Keratinocyte (primary cell): ENCODE results near the gene TRPT1.

ENCODE experiments used
- EZH2 ChIP-seq: IDR thresholded peaks from one replicate; pipeline ENCODE4 v1.6.1; 2012; ENCODE audit warnings: inconsistent platforms, mild to moderate bottlenecking, low read length, moderate library complexity
- TF ChIP-seq, protein P1 (sequence below), 3 experiments: IDR thresholded peaks in 1 of 3; conservative IDR thresholded peaks in 1 of 3; optimal IDR thresholded peaks in 1 of 3; 2 replicates in 2 of 3; 3 replicates in 1 of 3; pipeline versions ENCODE3 to v1.5.1; 2011; ENCODE audit warnings: low read length in 3 of 3, mild to moderate bottlenecking in 3 of 3, moderate library complexity in 2 of 3, control low read depth in 1 of 3, inconsistent platforms in 1 of 3; ENCODE audit not compliant: insufficient read depth in 2 of 3; ENCODE audit errors: extremely low read depth in 1 of 3

DNA sequence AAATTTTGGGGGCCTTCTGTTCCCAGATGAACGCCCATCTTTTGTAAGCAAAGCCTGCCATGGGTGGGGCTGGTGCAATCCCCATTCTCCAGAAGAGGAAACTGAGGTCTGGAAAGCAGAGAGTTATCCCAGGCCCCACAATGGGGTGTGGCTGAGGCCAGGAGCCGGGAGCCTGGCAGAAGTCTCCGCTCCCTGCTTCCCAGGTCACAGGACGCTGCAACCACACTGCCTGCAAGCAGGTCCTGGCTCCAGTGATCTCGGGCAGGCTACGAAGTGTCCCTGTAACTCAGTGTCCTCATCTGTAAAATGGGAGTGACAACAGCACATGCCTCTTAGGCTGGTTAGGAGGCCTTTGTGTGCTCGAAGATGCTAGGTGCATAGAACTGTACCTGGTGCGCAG lies 27.1 kb upstream of the TRPT1 start:
- TF ChIP-seq, protein P1, sequence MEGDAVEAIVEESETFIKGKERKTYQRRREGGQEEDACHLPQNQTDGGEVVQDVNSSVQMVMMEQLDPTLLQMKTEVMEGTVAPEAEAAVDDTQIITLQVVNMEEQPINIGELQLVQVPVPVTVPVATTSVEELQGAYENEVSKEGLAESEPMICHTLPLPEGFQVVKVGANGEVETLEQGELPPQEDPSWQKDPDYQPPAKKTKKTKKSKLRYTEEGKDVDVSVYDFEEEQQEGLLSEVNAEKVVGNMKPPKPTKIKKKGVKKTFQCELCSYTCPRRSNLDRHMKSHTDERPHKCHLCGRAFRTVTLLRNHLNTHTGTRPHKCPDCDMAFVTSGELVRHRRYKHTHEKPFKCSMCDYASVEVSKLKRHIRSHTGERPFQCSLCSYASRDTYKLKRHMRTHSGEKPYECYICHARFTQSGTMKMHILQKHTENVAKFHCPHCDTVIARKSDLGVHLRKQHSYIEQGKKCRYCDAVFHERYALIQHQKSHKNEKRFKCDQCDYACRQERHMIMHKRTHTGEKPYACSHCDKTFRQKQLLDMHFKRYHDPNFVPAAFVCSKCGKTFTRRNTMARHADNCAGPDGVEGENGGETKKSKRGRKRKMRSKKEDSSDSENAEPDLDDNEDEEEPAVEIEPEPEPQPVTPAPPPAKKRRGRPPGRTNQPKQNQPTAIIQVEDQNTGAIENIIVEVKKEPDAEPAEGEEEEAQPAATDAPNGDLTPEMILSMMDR (optimal IDR thresholded peaks at IDR 0.05 in 1 of 3, IDR thresholded peaks at IDR 0.05 in 1 of 3, conservative IDR thresholded peaks at IDR 0.05 in 1 of 3; ENCODE audit: extremely low read depth in 1 of 3, insufficient read depth in 2 of 3, low read length in 3 of 3), result no peak
- TF ChIP-seq EZH2, result no peak
